Upper lobe of left lung (tissue), 4 donors: Measurements from ENCODE around the gene SCARF1.

Source experiments
- POLR2AphosphoS5 ChIP-seq, 2 donors: sonication (generic); formaldehyde crosslinking; IDR thresholded peaks; one replicate each; pipeline ENCODE4 v1.5.1; 2017; ENCODE audit warnings: antibody characterized with exemption in 2 of 2
- TF ChIP-seq, protein P1 (sequence below), 6 experiments: fragments of 450-650 bp in 4 of 6; fragments of 200-600 bp in 2 of 6; sonication (generic) in 2 of 6; IDR thresholded peaks; one replicate each; pipeline ENCODE4 v1.5.1; 2016 to 2019; ENCODE audit warnings: antibody characterized with exemption in 6 of 6

DNA sequence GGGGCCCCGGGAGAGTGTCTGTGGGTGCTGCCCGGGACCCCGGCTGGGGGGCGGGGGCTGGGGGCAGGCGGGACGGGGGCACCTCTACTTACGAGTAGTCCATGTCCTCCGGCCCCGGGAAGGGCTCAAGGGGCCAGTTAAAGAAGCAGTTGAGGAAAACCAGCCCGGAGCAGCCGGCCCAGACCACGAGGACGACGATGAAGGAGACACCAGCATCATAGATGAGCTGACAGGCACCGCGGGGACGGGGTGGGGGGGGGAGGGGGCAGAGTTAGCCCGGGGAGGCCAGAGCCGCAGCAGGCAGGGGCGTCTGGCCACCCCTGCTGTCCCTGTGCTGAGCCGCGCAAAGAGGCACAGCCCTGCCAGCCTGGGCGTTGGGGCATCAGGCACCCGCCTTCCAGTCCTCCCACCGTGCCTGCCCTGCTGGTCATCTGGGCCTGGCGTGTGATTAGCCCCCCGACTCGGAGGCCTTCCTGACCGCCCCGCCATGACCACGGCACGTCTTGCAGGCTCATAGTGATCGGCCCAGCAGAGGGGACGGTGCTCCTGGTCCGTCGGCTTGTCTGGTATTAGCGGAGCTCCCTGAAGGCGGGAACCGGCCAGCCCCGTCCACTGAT lies 54.0 kb downstream of the SCARF1 start:
- no peak for TF ChIP-seq POLR2AphosphoS5 (IDR thresholded peaks at IDR 0.05)
- TF ChIP-seq, protein P1, sequence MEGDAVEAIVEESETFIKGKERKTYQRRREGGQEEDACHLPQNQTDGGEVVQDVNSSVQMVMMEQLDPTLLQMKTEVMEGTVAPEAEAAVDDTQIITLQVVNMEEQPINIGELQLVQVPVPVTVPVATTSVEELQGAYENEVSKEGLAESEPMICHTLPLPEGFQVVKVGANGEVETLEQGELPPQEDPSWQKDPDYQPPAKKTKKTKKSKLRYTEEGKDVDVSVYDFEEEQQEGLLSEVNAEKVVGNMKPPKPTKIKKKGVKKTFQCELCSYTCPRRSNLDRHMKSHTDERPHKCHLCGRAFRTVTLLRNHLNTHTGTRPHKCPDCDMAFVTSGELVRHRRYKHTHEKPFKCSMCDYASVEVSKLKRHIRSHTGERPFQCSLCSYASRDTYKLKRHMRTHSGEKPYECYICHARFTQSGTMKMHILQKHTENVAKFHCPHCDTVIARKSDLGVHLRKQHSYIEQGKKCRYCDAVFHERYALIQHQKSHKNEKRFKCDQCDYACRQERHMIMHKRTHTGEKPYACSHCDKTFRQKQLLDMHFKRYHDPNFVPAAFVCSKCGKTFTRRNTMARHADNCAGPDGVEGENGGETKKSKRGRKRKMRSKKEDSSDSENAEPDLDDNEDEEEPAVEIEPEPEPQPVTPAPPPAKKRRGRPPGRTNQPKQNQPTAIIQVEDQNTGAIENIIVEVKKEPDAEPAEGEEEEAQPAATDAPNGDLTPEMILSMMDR (IDR thresholded peaks at IDR 0.05), result no peak
